Vagina (tissue), 2 donors: ENCODE measurements around the gene INO80E.

Source experiments
- POLR2AphosphoS5 ChIP-seq, 2 donors: sonication (generic); formaldehyde crosslinking; IDR thresholded peaks; one replicate each; pipeline ENCODE4 v1.9.0; 2017; ENCODE audit warnings: antibody characterized with exemption in 2 of 2, mild to moderate bottlenecking in 2 of 2, low read depth in 1 of 2; ENCODE audit not compliant: insufficient read depth in 1 of 2
- TF ChIP-seq, protein P1 (sequence below), 3 experiments: fragments of 450-650 bp in 2 of 3; fragments of 200-600 bp in 1 of 3; sonication (generic) in 1 of 3; IDR thresholded peaks; one replicate each; pipeline ENCODE4 v1.5.1; 2017 to 2019; ENCODE audit warnings: antibody characterized with exemption in 3 of 3, mild to moderate bottlenecking in 2 of 3, moderate library complexity in 2 of 3

- TF ChIP-seq, protein P1, sequence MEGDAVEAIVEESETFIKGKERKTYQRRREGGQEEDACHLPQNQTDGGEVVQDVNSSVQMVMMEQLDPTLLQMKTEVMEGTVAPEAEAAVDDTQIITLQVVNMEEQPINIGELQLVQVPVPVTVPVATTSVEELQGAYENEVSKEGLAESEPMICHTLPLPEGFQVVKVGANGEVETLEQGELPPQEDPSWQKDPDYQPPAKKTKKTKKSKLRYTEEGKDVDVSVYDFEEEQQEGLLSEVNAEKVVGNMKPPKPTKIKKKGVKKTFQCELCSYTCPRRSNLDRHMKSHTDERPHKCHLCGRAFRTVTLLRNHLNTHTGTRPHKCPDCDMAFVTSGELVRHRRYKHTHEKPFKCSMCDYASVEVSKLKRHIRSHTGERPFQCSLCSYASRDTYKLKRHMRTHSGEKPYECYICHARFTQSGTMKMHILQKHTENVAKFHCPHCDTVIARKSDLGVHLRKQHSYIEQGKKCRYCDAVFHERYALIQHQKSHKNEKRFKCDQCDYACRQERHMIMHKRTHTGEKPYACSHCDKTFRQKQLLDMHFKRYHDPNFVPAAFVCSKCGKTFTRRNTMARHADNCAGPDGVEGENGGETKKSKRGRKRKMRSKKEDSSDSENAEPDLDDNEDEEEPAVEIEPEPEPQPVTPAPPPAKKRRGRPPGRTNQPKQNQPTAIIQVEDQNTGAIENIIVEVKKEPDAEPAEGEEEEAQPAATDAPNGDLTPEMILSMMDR (IDR thresholded peaks at IDR 0.05): no peak
- no peak for TF ChIP-seq POLR2AphosphoS5 (IDR thresholded peaks at IDR 0.05; ENCODE audit: insufficient read depth in 1 of 2, low read depth in 1 of 2)
Observed at GRCh38 chr16:29950806-29951461, 45.1 kb upstream of the INO80E start.
